GM10266 (cell line): ENCODE data around the gene SRBD1.

Experiments
- DNase-seq: peaks from one replicate; pipeline ENCODE4 v3.0.0; 2012; ENCODE audit errors: extremely low spot score
- TF ChIP-seq, protein P1 (sequence below): IDR thresholded peaks from 2 replicates; pipeline ENCODE4 v1.5.1; 2012; ENCODE audit warnings: mild to moderate bottlenecking, low read depth; ENCODE audit not compliant: control insufficient read depth, insufficient read depth; ENCODE audit errors: missing control alignments

Gene SRBD1

DNA sequence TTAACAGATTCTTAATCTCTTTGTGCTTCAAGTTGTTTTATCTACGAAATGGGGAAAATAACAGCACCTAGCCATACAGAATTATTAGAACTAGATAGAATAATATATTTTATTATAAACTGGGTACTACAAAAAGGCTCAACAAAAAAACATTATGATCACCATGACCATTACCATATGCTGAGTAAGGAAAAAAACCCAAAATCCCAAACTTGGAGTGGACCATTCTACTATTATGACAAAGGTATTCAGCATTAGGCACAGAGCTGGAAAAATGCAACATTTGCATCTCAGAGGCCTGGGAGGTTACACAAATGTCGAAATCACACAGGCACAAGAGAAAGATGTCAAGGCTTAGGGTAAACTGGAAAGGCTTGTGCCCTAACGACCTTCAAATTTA lies 162.8 kb downstream of the SRBD1 start:
- DNase-seq = no peak

DNA sequence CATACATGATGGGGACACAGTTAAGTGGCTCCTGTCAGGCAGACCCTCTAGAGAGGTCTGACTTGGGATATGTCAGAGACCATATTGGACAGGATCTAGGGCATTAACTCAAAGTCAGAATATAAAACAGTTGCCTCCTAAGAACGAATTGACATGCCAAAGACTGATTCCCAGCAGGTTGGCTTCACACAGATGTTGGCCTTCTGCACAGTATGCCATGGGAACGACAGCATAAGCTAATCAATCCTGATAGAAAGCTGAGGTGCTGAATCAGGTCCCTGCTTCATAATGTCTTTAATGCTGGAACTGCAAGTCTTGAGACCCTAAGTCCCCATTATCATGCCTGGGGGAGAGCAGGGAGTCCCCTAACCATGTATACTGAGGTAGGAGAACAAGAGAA lies 165.1 kb downstream of the SRBD1 start:
- DNase-seq = no peak
- TF ChIP-seq, protein P1, sequence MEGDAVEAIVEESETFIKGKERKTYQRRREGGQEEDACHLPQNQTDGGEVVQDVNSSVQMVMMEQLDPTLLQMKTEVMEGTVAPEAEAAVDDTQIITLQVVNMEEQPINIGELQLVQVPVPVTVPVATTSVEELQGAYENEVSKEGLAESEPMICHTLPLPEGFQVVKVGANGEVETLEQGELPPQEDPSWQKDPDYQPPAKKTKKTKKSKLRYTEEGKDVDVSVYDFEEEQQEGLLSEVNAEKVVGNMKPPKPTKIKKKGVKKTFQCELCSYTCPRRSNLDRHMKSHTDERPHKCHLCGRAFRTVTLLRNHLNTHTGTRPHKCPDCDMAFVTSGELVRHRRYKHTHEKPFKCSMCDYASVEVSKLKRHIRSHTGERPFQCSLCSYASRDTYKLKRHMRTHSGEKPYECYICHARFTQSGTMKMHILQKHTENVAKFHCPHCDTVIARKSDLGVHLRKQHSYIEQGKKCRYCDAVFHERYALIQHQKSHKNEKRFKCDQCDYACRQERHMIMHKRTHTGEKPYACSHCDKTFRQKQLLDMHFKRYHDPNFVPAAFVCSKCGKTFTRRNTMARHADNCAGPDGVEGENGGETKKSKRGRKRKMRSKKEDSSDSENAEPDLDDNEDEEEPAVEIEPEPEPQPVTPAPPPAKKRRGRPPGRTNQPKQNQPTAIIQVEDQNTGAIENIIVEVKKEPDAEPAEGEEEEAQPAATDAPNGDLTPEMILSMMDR = no peak

More for the DNA sequence above, 162.8 kb downstream of the SRBD1 start:
- TF ChIP-seq, protein P1 = no peak

DNA sequence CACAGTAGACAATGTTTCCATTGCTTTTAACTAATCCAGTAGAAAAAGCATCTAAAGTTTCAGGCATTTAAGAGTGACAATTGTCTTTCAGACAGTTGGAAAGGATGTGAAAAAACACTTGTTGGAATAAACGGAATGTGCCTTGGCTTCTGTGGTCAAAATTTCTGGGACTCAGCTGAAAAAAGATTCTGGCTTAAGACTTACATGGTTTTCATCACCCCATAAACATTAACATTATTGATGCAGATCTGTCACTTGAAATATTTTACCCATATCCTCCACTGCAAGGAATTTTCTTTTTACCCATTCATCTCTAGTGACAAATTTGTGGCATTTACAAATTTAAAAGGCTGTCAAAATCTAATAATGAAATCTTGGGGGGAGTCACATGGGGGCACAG lies 166.0 kb downstream of the SRBD1 start:
- TF ChIP-seq, protein P1 = no peak
- DNase-seq = no peak

DNA sequence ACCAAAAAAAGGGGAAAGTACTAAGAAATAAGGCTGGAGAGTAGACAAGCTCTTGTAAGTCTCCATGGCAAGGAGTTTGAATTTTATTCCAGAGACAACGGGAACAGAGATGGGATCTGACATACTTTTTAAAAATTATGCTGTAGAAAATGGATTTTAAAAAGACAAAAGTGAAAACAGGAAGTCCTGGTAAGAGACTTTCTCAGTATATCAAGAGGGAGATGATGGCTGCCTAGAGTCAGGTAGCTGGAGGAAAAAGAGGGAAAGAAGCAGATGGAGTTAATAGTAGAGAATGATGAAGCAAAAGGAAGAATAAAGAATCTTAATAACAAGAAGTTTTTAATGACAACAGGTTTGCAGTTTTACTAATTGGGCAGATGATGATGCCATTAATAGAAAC lies 168.1 kb downstream of the SRBD1 start:
- TF ChIP-seq, protein P1 = no peak
- DNase-seq = no peak

DNA sequence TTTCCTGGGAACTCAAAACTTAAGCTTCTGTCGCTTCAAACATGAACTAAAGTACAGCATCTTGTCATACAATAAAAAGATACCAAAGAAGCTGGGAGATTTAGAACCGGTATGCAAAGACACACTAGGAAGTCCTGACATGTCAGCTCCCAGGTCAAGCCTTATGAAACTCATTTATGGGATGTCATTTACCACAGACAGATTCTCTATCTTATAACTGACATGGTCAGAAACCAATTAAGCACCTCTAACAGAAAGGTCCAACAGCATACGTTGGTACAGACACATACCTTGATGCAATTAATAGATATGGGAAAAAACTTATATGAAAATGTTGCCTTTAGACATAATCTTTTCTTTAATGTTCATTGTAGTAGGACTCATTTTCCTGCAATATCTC lies 169.0 kb downstream of the SRBD1 start:
- TF ChIP-seq, protein P1 = no peak

DNA sequence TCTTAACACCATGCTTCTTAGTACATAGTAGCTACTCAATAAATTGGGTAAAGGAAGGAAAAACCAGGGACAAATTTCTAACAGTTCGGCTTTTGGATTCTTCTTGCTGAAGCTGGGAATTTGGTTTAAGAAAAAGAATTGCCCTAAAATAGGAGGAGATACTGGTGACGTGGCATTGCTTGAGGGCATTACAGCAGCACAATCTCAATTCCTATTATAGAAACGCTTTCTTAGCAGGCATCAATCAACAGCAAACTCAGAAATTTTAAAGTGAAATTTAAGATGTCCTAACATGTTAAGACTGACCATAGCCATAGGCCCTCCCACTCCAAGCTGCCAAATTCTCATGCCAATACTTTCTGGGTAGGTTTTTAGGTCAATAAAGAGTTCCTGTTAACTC lies 169.5 kb downstream of the SRBD1 start:
- DNase-seq = no peak
- TF ChIP-seq, protein P1 = no peak

More for the DNA sequence above, 169.0 kb downstream of the SRBD1 start:
- DNase-seq = no peak

DNA sequence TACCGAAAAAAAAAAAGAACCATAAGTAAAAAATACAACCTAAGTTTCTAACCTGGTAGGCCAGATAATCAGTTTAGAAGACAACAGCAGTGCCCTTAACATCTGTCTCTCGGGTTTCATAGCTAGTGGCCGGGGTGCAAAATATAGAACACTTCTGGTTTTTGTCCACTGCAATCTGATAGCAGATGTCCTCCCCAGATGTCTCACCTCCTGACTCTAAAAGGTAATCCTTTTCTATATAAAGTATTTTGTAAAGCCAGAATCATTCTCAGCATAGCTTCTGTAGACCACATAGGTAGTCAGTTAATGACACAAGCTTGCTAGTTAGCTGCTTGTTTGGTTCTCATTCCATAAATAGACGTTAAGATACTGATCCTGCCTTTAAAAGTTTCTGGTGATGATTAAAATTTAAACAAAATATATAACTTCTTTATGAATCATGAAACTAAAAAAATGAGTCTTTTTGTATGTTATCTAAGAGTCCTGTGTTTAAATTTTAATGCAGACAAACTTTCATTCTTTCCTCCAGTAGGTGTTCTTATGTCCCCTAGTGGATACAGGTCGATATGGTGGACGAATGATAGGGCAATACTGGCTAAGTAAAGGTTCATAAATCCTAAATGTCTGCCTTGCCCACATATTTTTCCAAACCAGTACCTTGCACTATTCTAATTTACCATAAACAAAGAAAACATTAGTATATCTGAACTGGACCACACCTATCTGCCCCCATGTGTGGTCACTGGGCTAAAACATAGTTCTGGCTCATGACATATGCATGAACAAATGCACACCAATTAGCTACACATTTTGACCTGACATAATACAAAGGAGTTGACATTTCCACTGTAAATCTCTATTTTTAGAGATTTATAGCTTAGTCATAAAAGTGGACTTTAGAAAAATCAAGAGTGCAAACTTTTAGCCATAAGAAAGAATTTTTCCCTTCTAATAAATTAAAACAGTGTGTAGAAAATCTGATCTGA lies 171.0 kb downstream of the SRBD1 start:
- TF ChIP-seq, protein P1 = peak; percentile 19
- peak; percentile 8 for DNase-seq
